Epithelial cell of prostate (primary cell): ENCODE data around the gene CIC.

ENCODE experiments used
- DNase-seq: peaks from one replicate; pipeline ENCODE4 v3.0.0-alpha.2; 2011; ENCODE audit warnings: low read depth, low spot score
- H3K27ac ChIP-seq: fragments of 450-650 bp; 2 replicates; pipeline ENCODE4 v1.5.1; 2017; ENCODE audit warnings: mild to moderate bottlenecking

CIC gene

GRCh38 chr19:42242512-42243409 is 26.3 kb upstream of the CIC start, which contains the start of gene GSK3A:
Gene GSK3A, minus strand, starts transcription at chr19:42242602. Its CDS starts 137 bp downstream, at chr19:42242465.
- peak; percentile 98 for DNase-seq

GRCh38 chr19:42244347-42245220 is 24.5 kb upstream of the CIC start:
- peak overlapping the region; percentile 90 for H3K27ac ChIP-seq
- no peak for DNase-seq

More at GRCh38 chr19:42242512-42243409, 26.3 kb upstream of the CIC start, which contains the start of gene GSK3A:
- H3K27ac ChIP-seq: peak within 1 kb of the TSS; percentile 90

- DNase-seq: no peak
- peak overlapping the region; percentile 90 for H3K27ac ChIP-seq
Observed at GRCh38 chr19:42245231-42245630, 23.8 kb upstream of the CIC start.

GRCh38 chr19:42246143-42246921 is 22.7 kb upstream of the CIC start:
- peak overlapping the region; percentile 90 for H3K27ac ChIP-seq
- DNase-seq: no peak

GRCh38 chr19:42246922-42247639 is 22.0 kb upstream of the CIC start:
- no peak for DNase-seq
- H3K27ac ChIP-seq: peak overlapping the region; percentile 90

- no peak overlapping the region for H3K27ac ChIP-seq
- DNase-seq: no peak
Observed at GRCh38 chr19:42247640-42248199, 21.3 kb upstream of the CIC start.

- no peak overlapping the region for H3K27ac ChIP-seq
- DNase-seq: no peak
Observed at GRCh38 chr19:42248270-42249148, 20.5 kb upstream of the CIC start.

- H3K27ac ChIP-seq: no peak overlapping the region
- no peak for DNase-seq
Observed at GRCh38 chr19:42249149-42249750, 19.8 kb upstream of the CIC start.

GRCh38 chr19:42249769-42250168 is 19.3 kb upstream of the CIC start:
- no peak for DNase-seq
- peak overlapping the region; percentile 93 for H3K27ac ChIP-seq

- no peak for DNase-seq
- peak overlapping the region; percentile 93 for H3K27ac ChIP-seq
Observed at GRCh38 chr19:42250183-42250665, 18.8 kb upstream of the CIC start.

- no peak for DNase-seq
- peak overlapping the region; percentile 93 for H3K27ac ChIP-seq
Observed at GRCh38 chr19:42250666-42251531, 18.2 kb upstream of the CIC start.

- DNase-seq: no peak
- peak overlapping the region; percentile 93 for H3K27ac ChIP-seq
Observed at GRCh38 chr19:42251572-42252358, 17.3 kb upstream of the CIC start.

GRCh38 chr19:42252365-42253244 is 16.4 kb upstream of the CIC start:
- no peak for DNase-seq
- H3K27ac ChIP-seq: peak overlapping the region; percentile 93

- DNase-seq: no peak
- H3K27ac ChIP-seq: peak overlapping the region; percentile 93
Observed at GRCh38 chr19:42253245-42254088, 15.6 kb upstream of the CIC start.
